Anterior cingulate cortex (tissue), 58 donors: ENCODE measurements around the gene PALMD.

ENCODE experiments used
- DNase-seq, 58 donors: peaks; one replicate each; lab custom pipeline; 2025; lab: John Stamatoyannopoulos, UW

The PALMD gene

DNA sequence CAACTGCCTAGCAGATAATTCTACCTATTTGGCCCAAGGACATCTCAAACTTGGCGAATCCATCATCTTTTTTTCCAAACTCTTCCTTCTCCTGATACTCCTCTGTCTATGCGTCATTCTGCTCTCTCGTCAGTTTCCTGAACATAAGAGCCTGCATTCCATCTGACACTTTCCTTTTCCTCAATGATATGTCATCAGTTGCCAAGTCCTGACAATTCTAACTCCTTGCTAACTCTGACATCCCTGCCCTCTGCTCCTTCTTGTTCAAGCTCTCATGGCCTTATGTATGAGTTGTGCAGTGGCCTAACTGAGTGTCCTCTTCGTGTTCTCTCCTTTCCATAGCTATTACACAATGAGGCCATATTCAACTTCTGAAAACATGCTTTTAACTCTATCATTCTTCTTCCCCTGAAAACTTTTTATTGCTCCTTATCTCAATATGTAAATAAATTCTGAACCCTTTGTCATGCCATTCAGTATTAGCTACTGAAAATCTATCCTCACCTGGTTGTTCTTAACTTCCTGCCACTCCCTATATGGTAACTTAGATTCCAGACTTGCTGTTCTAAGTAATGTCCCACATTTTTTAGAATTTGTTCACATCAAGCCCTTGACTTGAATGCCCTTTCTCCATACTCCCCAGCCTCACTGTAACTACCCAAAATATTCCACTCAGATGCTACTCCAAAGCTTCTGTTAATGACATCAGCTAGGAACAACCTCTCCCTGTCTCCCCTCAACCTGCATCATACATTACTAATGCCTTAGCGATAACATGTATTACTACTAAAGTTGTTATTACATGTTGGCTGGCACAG, 11.5 kb downstream of the PALMD start:
- DNase-seq, result no peak

DNA sequence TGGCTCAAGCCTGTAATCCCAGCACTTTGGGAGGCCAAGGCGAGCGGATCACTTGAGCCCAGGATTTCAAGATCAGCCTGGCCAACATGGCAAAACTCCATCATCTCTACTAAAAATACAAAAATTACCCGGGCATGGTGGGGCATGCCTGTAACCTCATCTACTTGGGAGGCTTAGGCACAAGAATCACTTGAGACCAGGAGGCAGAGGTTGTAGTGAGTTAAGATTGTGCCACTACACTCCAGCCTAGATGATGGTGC, 12.0 kb downstream of the PALMD start:
- DNase-seq, result no peak

DNA sequence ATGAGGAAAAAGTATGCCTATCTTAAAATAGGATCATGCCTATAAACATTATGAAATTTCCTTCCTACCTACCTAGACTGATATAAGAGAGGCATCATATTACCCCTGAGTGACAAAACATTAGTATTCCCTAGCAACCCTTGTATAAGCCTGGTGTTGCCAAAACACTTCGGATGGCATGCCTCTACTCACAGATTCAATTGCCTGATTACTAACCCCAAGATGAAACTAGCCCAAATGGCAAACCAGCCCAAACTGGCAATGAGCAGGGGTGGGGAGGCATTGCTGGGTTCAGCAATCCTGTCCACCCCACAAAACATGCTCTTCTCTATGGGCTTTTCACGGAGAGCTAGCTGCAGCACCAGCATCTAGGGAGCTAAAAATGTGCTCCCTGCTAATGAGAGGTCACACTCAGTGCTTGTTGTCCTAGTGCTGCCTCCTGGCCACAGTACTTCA, 13.9 kb downstream of the PALMD start:
- no peak for DNase-seq

DNA sequence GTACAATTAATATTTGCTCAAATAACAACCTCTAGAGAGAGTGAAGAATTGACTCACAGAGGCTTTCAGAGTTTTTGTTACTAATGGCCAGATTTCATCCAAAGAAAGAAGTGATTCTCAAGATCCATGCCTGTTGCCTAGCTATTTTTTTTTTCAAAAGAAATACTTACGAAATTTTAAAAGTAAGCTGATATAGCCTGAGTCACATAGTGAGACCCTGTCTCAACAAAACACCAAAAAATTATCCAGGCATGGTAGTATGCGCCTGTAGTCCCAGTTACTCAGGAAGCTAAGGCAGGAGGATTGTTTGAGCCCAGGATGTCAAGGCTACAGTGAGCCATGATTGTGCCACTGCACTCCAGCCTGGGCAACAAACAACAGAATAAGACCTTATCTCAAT, 14.6 kb downstream of the PALMD start:
- no peak for DNase-seq

DNA sequence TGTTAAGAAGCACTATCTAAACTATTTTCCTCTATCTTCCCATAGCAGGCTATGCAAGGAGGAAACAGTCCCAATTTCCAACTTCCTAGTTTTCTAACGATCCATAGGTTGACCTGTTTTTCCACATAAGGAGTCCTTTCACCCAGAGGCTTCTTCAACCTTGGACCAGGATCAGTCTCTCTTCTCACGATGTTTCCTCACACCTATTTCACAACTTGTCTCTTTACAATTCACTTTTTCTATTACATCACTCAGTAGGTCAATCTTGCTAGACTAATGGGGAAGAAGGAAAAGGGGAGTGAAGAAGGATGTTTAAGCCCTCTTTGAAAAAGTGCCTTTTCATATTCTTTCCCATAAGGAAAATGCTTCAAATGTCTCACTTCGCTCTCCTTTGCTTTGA, 15.9 kb downstream of the PALMD start:
- no peak for DNase-seq

DNA sequence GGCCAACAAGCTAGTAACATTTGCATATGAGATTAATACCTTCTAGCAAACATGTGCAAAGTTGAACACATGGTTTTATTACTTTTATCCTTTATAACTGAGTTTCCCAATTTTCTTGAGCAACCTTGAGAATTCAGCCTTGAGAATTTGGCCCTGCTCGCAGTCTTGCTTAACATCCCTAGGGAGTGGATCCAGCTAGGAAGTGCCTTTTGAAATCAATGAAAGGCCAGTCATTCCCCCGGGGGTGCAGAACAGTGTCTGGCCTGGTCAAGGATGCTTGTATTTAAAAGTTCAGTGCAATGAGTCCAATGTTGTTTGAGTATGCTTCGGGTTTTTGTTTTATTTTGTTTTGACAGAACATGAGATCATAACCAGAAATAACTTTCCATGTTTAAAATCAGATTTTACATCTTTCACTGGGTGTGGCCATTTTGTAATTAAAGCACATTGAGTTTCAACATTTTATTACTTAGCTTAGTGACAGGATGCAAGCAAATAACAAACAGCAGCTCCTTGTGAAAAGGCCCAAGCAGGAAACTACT, 16.7 kb downstream of the PALMD start:
- DNase-seq, result peak in 3 of 58 donors; percentile 0 to 29 (median 5)

DNA sequence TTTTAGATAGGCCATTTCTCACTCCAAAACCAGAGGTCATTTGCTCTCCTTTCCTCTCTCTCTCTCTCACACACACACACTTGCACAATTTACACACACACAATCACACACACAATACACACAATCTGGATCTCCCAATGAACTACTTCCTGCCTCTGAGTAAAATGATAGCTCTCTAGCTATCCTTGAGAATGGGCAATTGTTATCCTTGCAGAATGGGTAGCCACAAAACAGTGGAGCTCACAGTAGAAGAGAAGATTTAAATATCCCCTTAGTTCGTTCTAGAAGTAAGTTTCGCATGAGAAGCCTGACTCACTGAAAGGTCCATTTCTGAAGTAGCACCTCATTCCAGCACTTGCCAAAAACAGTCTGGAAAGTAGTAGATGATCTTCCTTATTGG, 17.6 kb downstream of the PALMD start:
- DNase-seq, result no peak

DNA sequence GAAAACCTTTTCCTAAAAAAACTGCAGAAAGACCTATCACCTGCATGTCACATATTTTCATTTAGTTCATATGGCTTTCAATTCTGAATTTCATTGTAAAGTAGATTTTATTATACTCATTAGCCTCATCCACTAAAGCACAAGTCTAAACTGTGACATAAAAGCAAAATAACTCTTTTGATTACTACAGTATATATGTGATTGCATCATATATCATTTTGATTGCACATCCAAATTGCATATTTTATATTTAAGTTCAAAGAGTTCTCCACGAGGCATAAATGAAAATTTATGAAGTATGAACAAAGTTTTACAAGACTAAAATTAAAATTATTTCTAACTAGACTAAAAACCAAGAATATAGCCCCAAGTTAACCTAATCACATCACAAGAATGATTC, 19.3 kb downstream of the PALMD start:
- DNase-seq, result no peak

DNA sequence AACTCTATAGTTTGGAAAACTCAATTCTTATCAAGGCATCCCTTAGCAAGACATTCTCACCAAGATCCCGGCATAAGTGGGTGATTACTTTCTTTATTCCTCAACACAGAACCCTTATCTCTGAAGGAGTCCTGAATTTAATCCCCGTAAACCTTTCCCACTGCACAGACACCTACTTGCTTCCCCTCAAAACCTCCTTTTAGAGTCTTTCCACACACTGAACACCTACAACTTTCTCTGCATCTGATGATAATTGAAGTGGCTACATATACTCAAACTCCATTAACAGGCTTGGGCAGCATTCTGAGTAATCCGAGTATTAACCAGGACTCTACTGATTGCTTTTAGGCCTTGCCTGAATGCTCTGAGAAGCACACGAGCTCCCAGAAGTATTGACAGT, 23.5 kb downstream of the PALMD start:
- DNase-seq, result no peak

DNA sequence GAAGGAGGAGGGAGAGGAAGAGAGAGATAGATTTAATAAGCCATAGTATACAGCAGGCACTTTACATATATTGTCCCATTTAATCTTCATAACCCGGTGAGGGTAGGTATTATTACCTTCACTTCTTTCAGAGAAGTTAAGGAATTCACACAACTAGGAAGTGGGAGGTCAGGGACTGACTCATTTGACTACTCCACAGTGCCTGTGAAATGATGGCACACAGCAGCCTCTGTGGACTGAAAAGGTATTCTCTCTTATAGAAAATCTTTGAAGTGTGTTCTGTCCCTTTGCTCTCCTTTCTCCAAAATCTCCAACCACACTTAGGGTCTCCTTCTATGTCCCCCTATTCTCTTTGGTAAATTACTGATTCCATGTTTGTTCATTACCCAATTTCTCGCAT, 23.9 kb downstream of the PALMD start:
- DNase-seq, result no peak

DNA sequence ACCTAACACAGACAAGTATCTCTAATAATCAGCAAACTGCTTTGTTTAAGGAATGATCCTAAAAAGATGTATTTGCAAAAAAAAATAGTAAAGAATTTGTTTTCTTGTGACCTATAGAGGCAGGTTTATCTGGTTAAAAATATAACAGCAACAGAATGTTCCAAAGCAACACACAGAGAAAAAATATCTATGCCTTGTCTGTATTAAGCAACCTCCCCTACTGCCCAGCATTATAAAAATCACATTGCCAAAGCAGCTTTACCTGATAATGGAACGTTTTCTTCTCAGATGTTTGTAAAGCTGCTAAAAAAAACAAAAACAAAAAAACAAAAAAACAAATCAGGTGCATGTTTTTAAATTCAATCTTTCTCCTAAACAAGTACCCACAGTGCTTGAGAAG, 24.7 kb downstream of the PALMD start:
- DNase-seq, result no peak

DNA sequence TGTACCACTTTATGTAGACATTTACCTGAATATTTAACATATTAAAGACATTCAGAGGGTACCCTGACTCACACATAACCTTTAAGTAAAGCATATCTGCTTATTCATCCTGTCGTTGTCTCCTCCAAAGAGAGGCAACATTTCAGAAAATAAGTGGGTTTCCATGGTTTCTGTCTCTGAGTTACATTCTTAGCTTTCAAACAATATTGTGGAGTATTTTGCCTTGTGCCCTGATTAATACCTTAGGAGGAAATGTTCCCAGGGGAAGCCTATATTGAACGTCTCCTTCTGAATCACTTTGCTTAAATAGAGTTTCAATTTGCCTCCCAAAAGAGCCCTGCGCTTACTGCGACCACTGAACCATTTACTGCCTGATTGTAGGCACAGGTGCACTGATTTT, 26.1 kb downstream of the PALMD start:
- DNase-seq, result no peak

DNA sequence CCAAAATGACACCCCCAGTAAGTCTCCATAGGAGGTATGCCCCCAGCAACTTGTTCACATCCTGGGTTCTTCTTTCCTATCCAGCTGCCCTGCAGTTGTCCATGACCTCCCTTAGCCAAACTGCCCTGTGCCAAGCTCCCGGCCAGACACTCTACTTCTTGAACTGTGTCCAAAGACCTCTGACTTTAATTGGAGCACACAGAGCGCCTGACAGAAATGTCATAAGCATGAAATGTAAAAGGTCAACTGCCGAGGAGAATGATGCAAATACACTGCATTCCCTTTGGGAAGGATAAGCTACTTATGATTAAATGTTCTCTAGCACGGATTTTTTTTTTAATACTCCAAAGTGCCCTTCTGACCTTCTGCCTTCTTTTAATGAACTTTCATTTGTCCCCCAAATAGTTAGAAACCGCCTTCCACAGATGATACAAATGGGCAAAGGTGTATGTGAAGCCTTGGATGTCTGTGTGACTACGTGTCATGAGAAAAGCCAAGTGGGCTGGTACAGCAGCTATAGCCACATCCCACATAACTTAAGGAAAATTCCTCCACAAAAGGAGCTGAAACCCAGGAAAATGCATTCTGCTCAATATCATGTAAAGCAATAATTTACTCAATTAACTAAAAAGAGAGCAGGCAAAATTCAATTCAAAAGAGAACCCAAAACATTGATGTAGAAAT, 26.8 kb downstream of the PALMD start:
- no peak for DNase-seq

DNA sequence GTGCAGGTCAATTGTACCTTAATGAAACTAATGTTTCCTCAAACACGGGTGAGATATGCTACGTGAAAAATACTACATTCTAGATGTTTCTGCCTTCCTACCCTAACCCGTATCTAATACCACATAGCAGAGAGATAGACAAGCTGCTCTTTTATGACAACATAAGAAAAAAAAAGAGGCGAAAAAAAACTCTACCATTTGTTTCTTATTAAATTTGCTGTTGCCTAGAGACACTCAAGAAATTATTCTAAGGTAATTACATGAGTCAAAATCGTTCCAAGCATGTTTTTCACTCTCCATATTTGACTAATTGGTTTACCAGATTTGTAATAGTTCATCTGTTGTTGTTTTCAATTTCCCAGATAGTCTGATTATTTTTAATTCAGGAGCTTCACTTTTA, 27.4 kb downstream of the PALMD start:
- DNase-seq, result no peak

DNA sequence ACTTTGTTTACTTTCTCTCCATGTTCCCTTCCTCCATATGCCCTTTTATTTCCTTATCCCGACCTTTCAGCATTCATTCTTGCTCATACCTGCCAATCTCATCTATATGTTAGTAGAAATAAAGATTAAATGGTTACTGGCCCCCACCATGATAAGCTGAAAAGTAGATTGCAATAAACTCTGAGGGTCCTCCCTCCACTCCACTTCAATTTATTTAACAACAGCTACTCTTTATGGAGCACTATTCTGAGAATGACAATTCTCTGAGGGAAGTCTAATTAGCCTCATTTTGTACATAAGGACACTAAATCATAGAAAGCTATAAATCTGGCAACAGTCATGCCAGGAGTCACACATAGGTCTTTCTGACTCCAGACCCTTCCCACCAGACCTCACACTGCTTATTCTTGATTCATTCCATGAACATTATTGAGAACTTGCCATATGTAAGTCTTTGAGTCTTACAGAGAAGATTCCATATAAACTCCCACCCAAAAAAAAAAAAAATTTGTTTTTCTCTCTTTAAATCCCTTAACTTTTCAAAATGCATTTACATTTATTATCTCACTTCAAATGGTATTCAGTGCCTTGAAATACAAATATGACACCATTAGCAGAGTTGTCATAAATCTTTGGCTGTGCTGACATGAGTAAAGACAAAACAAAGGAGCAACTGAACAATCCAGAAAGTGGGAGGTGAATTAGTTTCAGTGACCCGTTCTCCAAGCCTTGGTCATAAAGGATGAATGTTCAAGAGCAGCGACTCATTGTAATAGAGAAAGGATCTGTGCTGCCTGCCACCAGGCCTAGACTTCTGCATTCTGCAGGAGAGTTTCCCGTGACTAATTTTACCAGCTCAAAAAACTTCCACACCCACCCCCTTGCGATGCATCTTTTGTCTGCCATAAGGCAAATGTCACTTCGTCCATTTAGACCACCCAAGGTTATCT, 28.5 kb downstream of the PALMD start:
- DNase-seq, result no peak

DNA sequence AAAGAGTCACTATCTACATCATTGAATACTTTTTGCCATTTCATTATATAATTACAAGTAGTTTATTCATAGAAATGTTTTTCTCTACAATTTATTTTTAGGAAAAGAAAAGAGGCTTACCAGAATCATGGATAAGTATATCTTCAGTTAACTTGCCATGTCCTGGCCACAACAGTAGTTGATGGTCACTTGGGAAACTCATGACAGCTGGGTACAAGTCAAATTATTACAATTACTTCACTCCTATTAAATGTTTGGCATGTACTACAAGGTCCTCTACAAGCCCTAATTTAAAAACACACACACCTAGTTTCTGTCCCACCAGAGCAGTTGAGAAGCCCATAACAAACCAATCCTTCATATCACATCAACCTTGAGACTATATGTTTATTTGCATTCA, 29.4 kb downstream of the PALMD start:
- DNase-seq, result no peak

DNA sequence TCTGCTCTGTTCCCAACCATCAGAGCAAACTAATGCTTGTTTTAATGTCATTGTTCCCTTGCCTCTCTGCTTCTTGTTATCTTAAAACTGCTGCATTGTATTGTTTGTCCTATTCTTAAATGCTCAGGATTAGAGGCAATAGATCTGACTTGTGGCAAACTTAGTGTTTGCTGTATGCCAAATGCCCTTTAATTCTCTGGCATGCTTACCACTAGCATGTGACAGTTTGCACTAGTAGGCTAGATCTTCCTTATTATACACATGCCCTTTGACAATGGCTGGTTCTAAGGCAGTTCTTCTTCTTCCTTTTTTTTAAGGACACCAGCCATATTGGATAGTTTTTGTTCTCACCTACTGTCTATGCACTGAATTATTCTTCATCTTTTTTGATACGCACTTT, 30.1 kb downstream of the PALMD start:
- no peak for DNase-seq

DNA sequence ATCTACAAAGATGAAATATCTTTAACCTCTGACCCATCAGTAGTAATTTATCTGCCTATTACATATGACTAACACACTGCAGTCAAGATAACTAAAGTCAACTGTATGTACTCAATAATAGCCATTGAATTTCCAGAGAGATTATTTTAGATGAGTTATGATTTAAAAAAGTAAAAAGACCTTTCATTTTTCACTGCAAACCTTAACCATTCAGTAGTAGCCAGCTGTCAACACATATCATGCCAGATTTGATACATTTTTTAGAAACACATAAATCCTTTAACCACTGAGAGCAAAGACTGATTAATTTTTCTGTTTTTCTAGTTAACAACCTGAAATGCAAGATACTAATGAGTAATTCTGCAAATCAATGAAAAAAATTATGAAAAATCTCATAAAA, 31.0 kb downstream of the PALMD start:
- DNase-seq, result no peak

DNA sequence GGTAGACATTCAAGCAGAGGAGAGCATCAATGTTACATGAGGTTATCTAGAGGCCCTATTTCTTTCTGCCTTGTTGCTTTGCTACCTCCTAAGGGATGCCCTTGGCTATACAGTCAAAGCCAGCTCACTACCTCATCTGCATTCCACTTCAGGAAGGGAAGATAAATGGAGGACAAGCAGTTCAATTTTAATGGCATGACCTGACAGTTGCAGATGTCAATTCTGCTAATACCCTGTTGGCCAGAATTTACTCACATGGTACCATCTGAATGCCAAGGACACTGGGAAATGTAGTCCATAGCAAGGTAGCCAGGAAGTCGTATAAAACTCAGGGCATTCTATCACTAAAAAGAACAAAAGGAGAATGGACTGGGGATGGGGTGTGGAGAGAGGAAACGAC, 31.5 kb downstream of the PALMD start:
- no peak for DNase-seq

DNA sequence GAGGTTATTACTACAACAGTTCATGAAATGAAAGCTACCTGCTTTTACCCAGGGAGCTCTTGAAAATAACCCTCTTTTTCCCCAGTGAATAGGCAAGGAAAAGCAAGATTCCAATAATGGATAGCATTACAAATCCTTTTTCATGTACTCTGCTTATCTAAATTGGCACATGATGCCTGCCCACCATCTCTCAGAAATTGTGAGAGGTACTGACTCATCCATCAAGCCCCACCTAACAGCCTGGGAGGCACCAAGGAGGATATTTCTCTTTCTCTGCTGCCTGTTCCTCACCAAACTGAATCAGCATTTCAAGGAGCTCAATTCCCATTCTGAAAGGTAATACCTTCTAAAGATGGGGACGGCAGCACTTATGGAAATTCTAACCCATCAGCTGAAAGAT, 34.4 kb downstream of the PALMD start:
- peak in 2 of 58 donors; percentile 0 to 6 for DNase-seq

DNA sequence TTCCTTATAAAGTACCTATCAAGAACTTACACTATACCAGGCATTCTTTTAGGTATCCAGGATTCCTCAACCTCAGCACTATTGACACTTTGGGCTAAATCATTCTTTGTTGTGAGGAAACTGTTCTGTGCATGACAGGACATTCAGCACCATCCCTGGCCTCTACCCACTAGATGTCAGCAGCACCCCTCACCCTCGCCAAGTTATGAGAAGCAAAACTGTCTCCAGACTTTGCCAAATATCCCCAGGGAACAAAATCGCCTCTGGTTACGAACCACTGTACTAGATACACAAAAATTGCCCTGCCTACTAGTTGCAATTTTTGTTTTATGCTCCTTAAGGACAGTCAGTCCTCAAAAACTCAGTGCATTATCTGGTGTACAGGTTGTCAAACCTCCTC, 35.7 kb downstream of the PALMD start:
- DNase-seq, result no peak
